Measurements from ENCODE around the gene BTBD6. TPM values are rescaled to one million over a fixed set of nuclear protein-coding genes. Genes with fewer than 3 reads are reported as not detected.

Gene BTBD6
- total and polyA plus RNA-seq, 2 of the 8 experiments (the other 6 are each of a cell fraction or from before 2014, with no cell fraction given), result 10.1 to 10.2 TPM

GRCh38 chr14:105216490-105217247 is 31.7 kb upstream of the BTBD6 start:
- Histone ChIP-seq H3K27ac (ENCODE audit: low read depth, low read length) (no peak overlapping the region), H4K8ac (ENCODE audit: extremely low read depth, insufficient read depth, low read length) (peak overlapping the region; percentile 14; the same call in 1 of the 2 replicates), H3K36me3 (ENCODE audit: control insufficient read depth in 2 of 4, insufficient read depth in 4 of 4, low read length in 3 of 4) (no peaks in the 10 kb centered on the region; a peak in 2 of 8 replicates), H3K23ac (ENCODE audit: insufficient read length) (no peak overlapping the region), H3K4me1 (replicated peaks in 1 of 4; ENCODE audit: control insufficient read depth in 3 of 4, insufficient read depth in 4 of 4, low read length in 3 of 4) (no peaks in the 10 kb centered on the region), H3K9ac (replicated peaks in 1 of 4; ENCODE audit: extremely low read depth in 1 of 4, low read depth in 3 of 4, low read length in 3 of 4) (no peak overlapping the region), H2BK15ac (ENCODE audit: low read length) (no peak overlapping the region), H2AFZ (ENCODE audit: low read length) (no peak overlapping the region), H3K4ac (replicated peaks; ENCODE audit: insufficient read length, low read depth, low read length) (no peak overlapping the region), H3K14ac (ENCODE audit: insufficient read length) (no peak overlapping the region), H3K27me3 (replicated peaks in 1 of 4; ENCODE audit: control insufficient read depth in 3 of 4, extremely low read depth in 1 of 4, insufficient read depth in 3 of 4, low read length in 3 of 4) (no peaks in the 10 kb centered on the region; a peak in 1 of 7 replicates), H3K23me2 (ENCODE audit: low read depth, low read length) (peaks cover 3% of the 10 kb centered on the region; the same call in 1 of the 2 replicates), H4K91ac (replicated peaks; ENCODE audit: insufficient read length, low read length) (no peak overlapping the region), H4K20me1 (replicated peaks in 1 of 2; ENCODE audit: control insufficient read depth in 1 of 2, insufficient read depth in 2 of 2, low read length in 2 of 2) (peaks cover 0 to 19% of the 10 kb centered on the region in 2 experiments), H3K4me3 (ENCODE audit: extremely low read depth in 1 of 4, insufficient read depth in 2 of 4, low read depth in 3 of 4, low read length in 4 of 4) (no peak overlapping the region), H3K9me3 (ENCODE audit: insufficient read depth in 2 of 2, low read depth in 1 of 2, low read length in 1 of 2) (no peaks in the 10 kb centered on the region), H3K56ac (replicated peaks; ENCODE audit: insufficient read length, low read depth, low read length) (no peak overlapping the region), H3K79me1 (ENCODE audit: low read depth, low read length) (peaks cover 4% of the 10 kb centered on the region; the same call in 1 of the 2 replicates), H2BK20ac (ENCODE audit: low read length) (no peak overlapping the region), H2BK12ac (ENCODE audit: low read depth, low read length) (no peak overlapping the region), H3K4me2 (ENCODE audit: insufficient read depth in 1 of 2, low read depth in 2 of 2, low read length in 2 of 2) (no peak overlapping the region), H4K5ac (ENCODE audit: insufficient read length, low read depth, low read length) (no peak overlapping the region), H3K18ac (ENCODE audit: extremely low read depth, low read length) (no peak overlapping the region), H3K79me2 (ENCODE audit: control insufficient read depth in 1 of 2, insufficient read depth in 2 of 2, low read length in 2 of 2) (no peaks in the 10 kb centered on the region), H2BK5ac (ENCODE audit: low read depth, low read length) (0 out of 2 replicates have a peak overlapping the region, but pooled peaks have one; percentile 56), H2AK5ac (ENCODE audit: low read depth, low read length) (no peak overlapping the region), H2BK120ac (replicated peaks; ENCODE audit: low read depth, low read length) (no peak overlapping the region)
- TF ChIP-seq NANOG (IDR thresholded peaks at IDR 0.05; ENCODE audit: insufficient read depth, low read depth, low read length, poor library complexity, severe bottlenecking) (no peak), SIX5 (IDR thresholded peaks at IDR 0.05; ENCODE audit: low read depth, low read length) (no peak), SUZ12 (IDR thresholded peaks at IDR 0.05; ENCODE audit: low read length) (no peak), SRF (IDR thresholded peaks at IDR 0.05; ENCODE audit: low read depth, low read length) (no peak), ATF2 (IDR thresholded peaks at IDR 0.05; ENCODE audit: low read length) (no peak), SIN3A (conservative IDR thresholded peaks at IDR 0.05 in 1 of 2, IDR thresholded peaks at IDR 0.05 in 1 of 2; ENCODE audit: low read depth in 1 of 2, low read length in 2 of 2) (no peak)
- ChIA-PET POLR2A (ENCODE audit: partially characterized antibody) (interaction anchor here (0.7 kb wide), 2 partner anchors 35 to 98 kb away, joined by 3 read pairs; partner anchors contain the start of gene PACS2), CTCF (ENCODE audit: partially characterized antibody) (interaction anchor here (0.9 to 1.3 kb wide), 5 partner anchors 10 to 254 kb away, joined by 3 to 6 read pairs (median 4); no protein-coding TSS in a partner anchor)
- 93% methylated on average over 24 of the region's 30 CpGs; no CpG with 5 or more reads in 1 of the 2 experiments for WGBS, 2 experiments (ENCODE audit: extremely low coverage in 1 of 2, insufficient coverage in 1 of 2, insufficient read length in 1 of 2, insufficient replicate concordance in 2 of 2, low coverage in 1 of 2, low lambda C conversion rate in 2 of 2, missing lambda C conversion rate in 1 of 2)
- DNase-seq (ENCODE audit: low read depth in 1 of 2, low spot score in 2 of 2), result no peak
- no peak for FAIRE-seq

All from H1 (cell line).